Measurements from ENCODE around the gene EFCAB6.

EFCAB6 gene

DNA sequence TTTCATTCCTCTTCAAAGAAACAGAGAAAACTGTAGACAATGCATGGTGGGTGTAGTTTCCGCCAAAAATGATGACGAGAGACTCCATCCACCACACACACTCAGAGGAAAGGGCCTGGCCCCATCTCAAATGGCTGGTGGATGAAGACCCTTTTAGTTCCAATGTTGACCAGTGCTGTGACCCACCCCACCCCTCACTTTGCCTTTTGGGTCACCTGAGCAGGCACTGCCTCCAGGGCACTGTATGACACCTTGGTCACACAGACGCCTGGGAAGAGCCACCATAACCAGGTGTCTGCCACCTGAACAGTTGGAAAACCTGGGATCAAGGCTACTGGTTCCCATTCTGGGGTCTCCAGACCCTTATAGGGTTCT is 279.0 kb downstream of the EFCAB6 start:
- Histone ChIP-seq H3K4me3 (ENCODE audit: low read length) (no peak overlapping the region), H3K4me2 (ENCODE audit: low read length) (no peak overlapping the region), H3K36me3 (ENCODE audit: insufficient read depth, low read length) (no peaks in the 10 kb centered on the region), H3K9me3 (replicated peaks; ENCODE audit: low read length) (peaks cover 5% of the 10 kb centered on the region), H3K4me1 (ENCODE audit: control insufficient read depth, insufficient read depth, low read length) (no peaks in the 10 kb centered on the region), H3K27me3 (ENCODE audit: control insufficient read depth, insufficient read depth, low read length) (no peaks in the 10 kb centered on the region), H3K9ac (ENCODE audit: low read depth, low read length) (no peak overlapping the region)

DNA sequence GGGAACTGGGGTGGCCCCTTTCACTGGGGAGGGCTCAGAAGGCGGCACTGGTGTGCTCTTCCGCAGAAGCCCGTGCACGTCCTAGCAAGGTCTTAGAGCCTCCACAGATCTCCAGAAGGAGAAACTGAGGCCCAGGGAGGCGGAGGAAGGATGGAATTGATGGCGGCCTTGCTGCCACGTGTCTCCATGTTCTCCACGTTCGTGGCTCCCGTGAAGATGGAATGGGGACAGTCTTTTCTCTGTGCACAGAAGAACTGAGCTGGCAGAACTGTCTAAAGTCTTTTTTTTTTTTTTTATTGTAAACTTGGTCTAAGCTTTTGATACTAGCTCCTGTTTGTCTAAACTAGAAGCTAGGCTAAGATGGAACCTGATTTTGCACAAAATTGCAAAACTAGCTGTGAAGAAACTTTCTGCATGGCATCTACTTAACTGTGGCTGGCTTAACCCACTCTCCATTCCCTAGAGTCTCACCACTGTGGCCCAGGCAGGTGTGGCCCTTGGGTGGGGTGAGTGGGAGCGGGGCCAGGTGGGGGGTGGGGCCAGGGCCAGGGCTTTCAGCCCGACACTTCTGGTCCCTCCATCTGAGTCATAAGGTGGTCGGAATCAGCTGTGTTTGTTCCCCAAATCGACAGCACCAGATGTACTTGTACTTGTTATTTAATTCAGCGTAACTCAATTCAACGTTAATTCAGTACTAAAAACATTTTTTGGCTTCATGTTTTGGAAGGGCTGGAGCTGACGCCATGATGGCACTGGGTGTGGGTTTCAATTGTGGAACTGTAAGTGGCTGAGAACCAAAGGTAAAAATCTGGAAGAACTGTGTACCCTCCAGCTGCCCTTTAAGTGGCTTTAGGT is 279.6 kb downstream of the EFCAB6 start:
- H3K4me3 ChIP-seq (ENCODE audit: low read length), result no peak overlapping the region
- no peaks in the 10 kb centered on the region for H3K4me1 ChIP-seq (ENCODE audit: control insufficient read depth, insufficient read depth, low read length)
- H3K9ac ChIP-seq (ENCODE audit: low read depth, low read length), result no peak overlapping the region
- H3K9me3 ChIP-seq (replicated peaks; ENCODE audit: low read length), result peaks cover 5% of the 10 kb centered on the region
- H3K4me2 ChIP-seq (ENCODE audit: low read length), result no peak overlapping the region
- no peaks in the 10 kb centered on the region for H3K36me3 ChIP-seq (ENCODE audit: insufficient read depth, low read length)
- H3K27me3 ChIP-seq (ENCODE audit: control insufficient read depth, insufficient read depth, low read length), result no peaks in the 10 kb centered on the region

GRCh38 chr22:43531651-43532050 is 280.5 kb downstream of the EFCAB6 start:
- Histone ChIP-seq H3K9ac (ENCODE audit: low read depth, low read length) (no peak overlapping the region), H3K36me3 (ENCODE audit: insufficient read depth, low read length) (no peaks in the 10 kb centered on the region), H3K27me3 (ENCODE audit: control insufficient read depth, insufficient read depth, low read length) (no peaks in the 10 kb centered on the region), H3K9me3 (replicated peaks; ENCODE audit: low read length) (peaks cover 5% of the 10 kb centered on the region), H3K4me1 (ENCODE audit: control insufficient read depth, insufficient read depth, low read length) (no peaks in the 10 kb centered on the region), H3K4me2 (ENCODE audit: low read length) (no peak overlapping the region), H3K4me3 (ENCODE audit: low read length) (no peak overlapping the region)

DNA sequence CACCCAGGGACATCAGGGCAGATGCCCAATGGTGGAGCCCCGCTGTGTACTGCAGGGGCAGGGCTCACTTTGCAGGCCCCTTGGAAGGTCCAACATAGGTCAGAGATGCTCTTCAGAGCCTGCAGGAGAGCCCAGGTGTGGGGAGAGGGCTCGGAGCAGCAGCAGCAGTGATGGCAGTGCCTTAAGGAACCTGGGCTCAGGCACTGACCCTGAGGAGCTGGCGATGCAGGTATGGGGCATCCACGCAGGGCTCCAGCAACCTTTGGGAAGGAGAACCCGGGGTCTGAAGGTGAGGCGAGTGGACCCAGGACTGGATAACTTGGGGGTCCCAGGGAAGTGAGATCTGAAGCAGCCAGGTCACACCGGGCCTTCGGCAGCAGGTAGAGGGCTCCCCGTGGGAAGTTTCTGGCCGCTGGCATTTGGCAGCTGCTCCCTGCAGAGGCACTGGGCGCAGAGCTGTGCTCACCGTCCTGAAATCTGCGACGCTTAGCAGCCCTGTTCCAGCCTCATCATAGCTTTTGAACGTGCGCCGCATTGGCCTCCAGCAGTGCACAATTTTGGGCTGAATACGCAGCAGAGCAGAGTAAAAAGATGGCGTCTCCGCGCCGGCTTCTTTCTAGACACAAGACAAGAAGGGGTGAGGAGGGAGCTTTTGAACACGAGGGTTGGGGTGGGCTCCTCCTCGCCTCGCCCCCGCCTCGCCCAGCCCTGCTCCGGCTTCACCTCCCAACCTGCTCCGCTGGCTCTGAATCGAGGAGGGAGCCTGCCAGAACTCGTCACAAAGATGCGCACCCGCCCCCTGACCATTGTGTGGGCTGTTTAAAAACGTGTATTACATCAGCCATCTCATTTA is 281.5 kb downstream of the EFCAB6 start:
- Histone ChIP-seq H3K9me3 (replicated peaks; ENCODE audit: low read length) (peaks cover 5% of the 10 kb centered on the region), H3K4me2 (ENCODE audit: low read length) (no peak overlapping the region), H3K4me3 (ENCODE audit: low read length) (no peak overlapping the region), H3K9ac (ENCODE audit: low read depth, low read length) (no peak overlapping the region), H3K36me3 (ENCODE audit: insufficient read depth, low read length) (no peaks in the 10 kb centered on the region), H3K27me3 (ENCODE audit: control insufficient read depth, insufficient read depth, low read length) (no peaks in the 10 kb centered on the region), H3K4me1 (ENCODE audit: control insufficient read depth, insufficient read depth, low read length) (no peaks in the 10 kb centered on the region)

GRCh38 chr22:43529934-43530333 is 282.2 kb downstream of the EFCAB6 start:
- Histone ChIP-seq H3K4me1 (ENCODE audit: control insufficient read depth, insufficient read depth, low read length) (no peaks in the 10 kb centered on the region), H3K4me3 (ENCODE audit: low read length) (no peak overlapping the region), H3K4me2 (ENCODE audit: low read length) (no peak overlapping the region), H3K27me3 (ENCODE audit: control insufficient read depth, insufficient read depth, low read length) (no peaks in the 10 kb centered on the region), H3K36me3 (ENCODE audit: insufficient read depth, low read length) (no peaks in the 10 kb centered on the region), H3K9ac (ENCODE audit: low read depth, low read length) (no peak overlapping the region), H3K9me3 (replicated peaks; ENCODE audit: low read length) (peaks cover 5% of the 10 kb centered on the region)

DNA sequence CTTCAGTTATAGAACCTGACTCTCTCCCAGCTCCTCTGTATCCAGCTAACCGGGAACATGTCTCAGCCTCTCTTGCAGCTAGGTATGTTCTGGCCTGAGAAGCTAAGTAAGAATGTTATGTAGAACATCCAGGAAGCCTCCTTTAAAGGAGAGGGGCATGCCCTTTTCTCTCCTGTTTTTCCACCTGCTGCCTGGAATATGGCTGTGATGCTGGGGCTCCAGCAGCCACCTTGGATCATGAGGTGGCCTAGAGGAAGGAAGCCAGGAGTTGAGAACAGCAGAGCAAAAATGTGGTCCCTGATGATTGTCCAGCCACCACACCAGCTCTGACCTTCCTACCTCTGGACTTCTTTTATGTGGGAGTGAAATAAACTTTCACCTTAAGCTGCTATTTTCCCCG is 282.6 kb downstream of the EFCAB6 start:
- Histone ChIP-seq H3K4me1 (ENCODE audit: control insufficient read depth, insufficient read depth, low read length) (no peaks in the 10 kb centered on the region), H3K9ac (ENCODE audit: low read depth, low read length) (no peak overlapping the region), H3K4me2 (ENCODE audit: low read length) (no peak overlapping the region), H3K9me3 (replicated peaks; ENCODE audit: low read length) (peaks cover 5% of the 10 kb centered on the region), H3K4me3 (ENCODE audit: low read length) (no peak overlapping the region), H3K27me3 (ENCODE audit: control insufficient read depth, insufficient read depth, low read length) (no peaks in the 10 kb centered on the region), H3K36me3 (ENCODE audit: insufficient read depth, low read length) (no peaks in the 10 kb centered on the region)

GRCh38 chr22:43528601-43529360 is 283.3 kb downstream of the EFCAB6 start:
- H3K4me1 ChIP-seq (ENCODE audit: control insufficient read depth, insufficient read depth, low read length), result no peaks in the 10 kb centered on the region
- no peak overlapping the region for H3K4me2 ChIP-seq (ENCODE audit: low read length)
- peaks cover 5% of the 10 kb centered on the region for H3K9me3 ChIP-seq (replicated peaks; ENCODE audit: low read length)
- no peak overlapping the region for H3K9ac ChIP-seq (ENCODE audit: low read depth, low read length)
- H3K27me3 ChIP-seq (ENCODE audit: control insufficient read depth, insufficient read depth, low read length), result no peaks in the 10 kb centered on the region
- H3K36me3 ChIP-seq (ENCODE audit: insufficient read depth, low read length), result no peaks in the 10 kb centered on the region
- no peak overlapping the region for H3K4me3 ChIP-seq (ENCODE audit: low read length)

- Histone ChIP-seq H3K27me3 (ENCODE audit: control insufficient read depth, insufficient read depth, low read length) (no peaks in the 10 kb centered on the region), H3K4me2 (ENCODE audit: low read length) (no peak overlapping the region), H3K9ac (ENCODE audit: low read depth, low read length) (no peak overlapping the region), H3K36me3 (ENCODE audit: insufficient read depth, low read length) (no peaks in the 10 kb centered on the region), H3K4me3 (ENCODE audit: low read length) (no peak overlapping the region), H3K4me1 (ENCODE audit: control insufficient read depth, insufficient read depth, low read length) (no peaks in the 10 kb centered on the region), H3K9me3 (replicated peaks; ENCODE audit: low read length) (peaks cover 5% of the 10 kb centered on the region)
These were observed 285.2 kb downstream of the EFCAB6 start for GRCh38 chr22:43526946-43527345.

GRCh38 chr22:43526117-43526655 is 285.9 kb downstream of the EFCAB6 start:
- Histone ChIP-seq H3K9ac (ENCODE audit: low read depth, low read length) (no peak overlapping the region), H3K4me1 (ENCODE audit: control insufficient read depth, insufficient read depth, low read length) (no peaks in the 10 kb centered on the region), H3K4me2 (ENCODE audit: low read length) (no peak overlapping the region), H3K36me3 (ENCODE audit: insufficient read depth, low read length) (no peaks in the 10 kb centered on the region), H3K9me3 (replicated peaks; ENCODE audit: low read length) (peaks cover 5% of the 10 kb centered on the region), H3K4me3 (ENCODE audit: low read length) (no peak overlapping the region), H3K27me3 (ENCODE audit: control insufficient read depth, insufficient read depth, low read length) (no peaks in the 10 kb centered on the region)

- peaks cover 8% of the 10 kb centered on the region for H3K9me3 ChIP-seq (replicated peaks; ENCODE audit: low read length)
- no peak overlapping the region for H3K4me3 ChIP-seq (ENCODE audit: low read length)
- no peak overlapping the region for H3K4me2 ChIP-seq (ENCODE audit: low read length)
- H3K4me1 ChIP-seq (ENCODE audit: control insufficient read depth, insufficient read depth, low read length), result no peaks in the 10 kb centered on the region
- H3K27me3 ChIP-seq (ENCODE audit: control insufficient read depth, insufficient read depth, low read length), result no peaks in the 10 kb centered on the region
- no peak overlapping the region for H3K9ac ChIP-seq (ENCODE audit: low read depth, low read length)
- H3K36me3 ChIP-seq (ENCODE audit: insufficient read depth, low read length), result no peaks in the 10 kb centered on the region
These were observed 290.4 kb downstream of the EFCAB6 start for GRCh38 chr22:43521716-43522115.

GRCh38 chr22:43520632-43521039 is 291.5 kb downstream of the EFCAB6 start:
- no peaks in the 10 kb centered on the region for H3K4me1 ChIP-seq (ENCODE audit: control insufficient read depth, insufficient read depth, low read length)
- H3K27me3 ChIP-seq (ENCODE audit: control insufficient read depth, insufficient read depth, low read length), result no peaks in the 10 kb centered on the region
- no peak overlapping the region for H3K9ac ChIP-seq (ENCODE audit: low read depth, low read length)
- no peak overlapping the region for H3K4me3 ChIP-seq (ENCODE audit: low read length)
- H3K9me3 ChIP-seq (replicated peaks; ENCODE audit: low read length), result peaks cover 8% of the 10 kb centered on the region
- no peaks in the 10 kb centered on the region for H3K36me3 ChIP-seq (ENCODE audit: insufficient read depth, low read length)
- no peak overlapping the region for H3K4me2 ChIP-seq (ENCODE audit: low read length)

Data from skeletal muscle satellite cell (primary cell).